Stimulated activated naive CD8-positive, alpha-beta T cell treated with anti-CD3 and anti-CD28 coated beads, Interleukin-15, Interleukin-2, amounts not matched to agents 100 ng/mL and 50 ng/mL, for 24 hours (primary cell): ENCODE results near the gene ALG1.
"Not testable (repeated sequence)": the region's sequence is repeated elsewhere in the genome, so short reads cannot be mapped to it uniquely, and the experiment has no call there.

Experiments used
- H3K27ac Mint-ChIP-seq: one replicate; pipeline ENCODE4 v1.8.0; 2021; ENCODE audit warnings: mild to moderate bottlenecking, mixed read lengths
- H3K27me3 Mint-ChIP-seq: one replicate; pipeline ENCODE4 v1.8.0; 2021; ENCODE audit warnings: mixed read lengths
- H3K36me3 Mint-ChIP-seq: one replicate; pipeline ENCODE4 v1.8.0; 2021; ENCODE audit warnings: low read depth, mixed read lengths
- H3K4me1 Mint-ChIP-seq: one replicate; pipeline ENCODE4 v1.8.0; 2021; ENCODE audit warnings: low read depth, mixed read lengths
- H3K4me3 Mint-ChIP-seq: one replicate; pipeline ENCODE4 v1.8.0; 2021; ENCODE audit warnings: mild to moderate bottlenecking, mixed read lengths
- H3K9me3 Mint-ChIP-seq: one replicate; pipeline ENCODE4 v1.8.0; 2021; ENCODE audit warnings: mixed read lengths

The ALG1 gene

GRCh38 chr16:5077304-5077703 is 5.7 kb downstream of the ALG1 start:
- no peaks in the 10 kb centered on the region for H3K9me3 Mint-ChIP-seq
- no peaks in the 10 kb centered on the region for H3K27me3 Mint-ChIP-seq
- H3K4me3 Mint-ChIP-seq = no peak overlapping the region
- H3K27ac Mint-ChIP-seq = no peak overlapping the region
- H3K36me3 Mint-ChIP-seq = peaks cover 30% of the 10 kb centered on the region
- H3K4me1 Mint-ChIP-seq = peaks cover 18% of the 10 kb centered on the region

GRCh38 chr16:5078626-5079025 is 7.0 kb downstream of the ALG1 start:
- peaks cover 6% of the 10 kb centered on the region for H3K4me1 Mint-ChIP-seq
- no peaks in the 10 kb centered on the region for H3K9me3 Mint-ChIP-seq
- H3K27me3 Mint-ChIP-seq = no peaks in the 10 kb centered on the region
- peaks cover 28% of the 10 kb centered on the region for H3K36me3 Mint-ChIP-seq
- no peak overlapping the region for H3K4me3 Mint-ChIP-seq
- no peak overlapping the region for H3K27ac Mint-ChIP-seq

- H3K27ac Mint-ChIP-seq, H3K27me3 Mint-ChIP-seq, H3K9me3 Mint-ChIP-seq, H3K4me1 Mint-ChIP-seq, H3K4me3 Mint-ChIP-seq: not testable (repeated sequence)
- peaks cover 30% of the 10 kb centered on the region for H3K36me3 Mint-ChIP-seq
Measured at GRCh38 chr16:5080461-5080860, 8.8 kb downstream of the ALG1 start.

- H3K36me3 Mint-ChIP-seq = peaks cover 29% of the 10 kb centered on the region
- not testable (repeated sequence) for H3K4me3 Mint-ChIP-seq, H3K27ac Mint-ChIP-seq, H3K27me3 Mint-ChIP-seq, H3K4me1 Mint-ChIP-seq, H3K9me3 Mint-ChIP-seq
Measured at GRCh38 chr16:5080996-5081395, 9.4 kb downstream of the ALG1 start.

DNA sequence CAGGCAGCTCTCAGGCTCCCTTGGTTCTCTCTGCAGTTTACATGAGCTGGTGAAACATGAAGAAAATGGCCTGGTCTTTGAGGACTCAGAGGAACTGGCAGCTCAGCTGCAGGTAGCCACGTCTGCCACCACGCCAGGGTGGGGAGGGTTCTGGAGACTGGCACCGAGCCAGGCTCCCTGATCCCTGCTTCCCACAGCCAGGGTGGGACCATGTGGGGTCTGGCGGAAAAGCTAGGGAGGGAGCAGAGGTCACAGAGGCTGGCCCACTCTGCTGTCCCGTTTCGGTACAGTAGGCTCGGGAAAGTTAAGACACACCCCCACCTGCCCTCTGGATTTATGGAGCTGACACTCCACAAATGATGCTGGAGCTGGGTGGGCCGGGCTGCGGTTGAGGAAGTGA is 12.0 kb downstream of the ALG1 start:
- not testable (repeated sequence) for H3K4me1 Mint-ChIP-seq, H3K4me3 Mint-ChIP-seq, H3K27ac Mint-ChIP-seq, H3K9me3 Mint-ChIP-seq, H3K27me3 Mint-ChIP-seq
- H3K36me3 Mint-ChIP-seq = peaks cover 32% of the 10 kb centered on the region

GRCh38 chr16:5084099-5084731 is 12.6 kb downstream of the ALG1 start:
- not testable (repeated sequence) for H3K4me1 Mint-ChIP-seq, H3K4me3 Mint-ChIP-seq, H3K27me3 Mint-ChIP-seq, H3K27ac Mint-ChIP-seq, H3K9me3 Mint-ChIP-seq
- peaks cover 32% of the 10 kb centered on the region for H3K36me3 Mint-ChIP-seq

- H3K9me3 Mint-ChIP-seq, H3K4me3 Mint-ChIP-seq, H3K27ac Mint-ChIP-seq, H3K27me3 Mint-ChIP-seq, H3K4me1 Mint-ChIP-seq: not testable (repeated sequence)
- peaks cover 29% of the 10 kb centered on the region for H3K36me3 Mint-ChIP-seq
Measured at GRCh38 chr16:5084802-5085201, 13.2 kb downstream of the ALG1 start.

- H3K4me3 Mint-ChIP-seq, H3K9me3 Mint-ChIP-seq, H3K4me1 Mint-ChIP-seq, H3K27ac Mint-ChIP-seq, H3K27me3 Mint-ChIP-seq: not testable (repeated sequence)
- H3K36me3 Mint-ChIP-seq = peaks cover 29% of the 10 kb centered on the region
Measured at GRCh38 chr16:5085716-5086115, 14.1 kb downstream of the ALG1 start.

- H3K4me3 Mint-ChIP-seq, H3K27me3 Mint-ChIP-seq, H3K27ac Mint-ChIP-seq, H3K9me3 Mint-ChIP-seq: not testable (repeated sequence)
- peaks cover 12% of the 10 kb centered on the region for H3K4me1 Mint-ChIP-seq
- H3K36me3 Mint-ChIP-seq = peaks cover 32% of the 10 kb centered on the region
Measured at GRCh38 chr16:5088086-5088790, 16.6 kb downstream of the ALG1 start.

- not testable (repeated sequence) for H3K27ac Mint-ChIP-seq
Measured at GRCh38 chr16:5088936-5089335, 17.3 kb downstream of the ALG1 start.

DNA sequence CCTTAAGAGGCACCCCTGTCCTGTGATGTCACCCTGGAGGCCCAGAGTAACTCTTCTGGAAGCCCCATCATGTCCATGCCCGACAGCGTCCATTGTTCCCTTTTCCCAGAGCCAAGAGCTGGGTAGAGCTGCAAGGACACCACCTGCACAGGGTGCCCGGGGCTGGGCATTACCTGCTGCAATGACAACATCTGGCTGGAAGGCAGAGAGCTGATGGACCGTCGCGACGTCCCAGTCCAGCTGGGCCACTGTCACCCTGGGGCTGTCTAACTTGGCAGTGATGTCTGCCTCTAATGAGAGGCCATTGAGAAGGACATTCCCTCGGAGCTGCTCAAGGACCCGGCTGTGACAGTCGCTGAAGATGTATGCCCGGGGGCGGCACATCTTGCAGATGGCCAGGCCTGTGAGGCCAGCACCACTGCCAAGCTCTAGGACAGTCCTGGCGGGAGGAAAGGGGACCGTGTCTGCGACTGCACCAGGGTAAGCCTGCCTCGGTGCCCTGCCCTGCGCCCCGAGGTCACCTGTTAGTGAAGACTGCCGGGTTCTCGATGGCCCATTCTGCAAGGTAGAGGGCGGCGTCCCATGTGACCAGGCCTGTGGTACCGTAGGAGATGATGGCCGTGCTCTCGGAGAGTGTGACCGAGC is 18.4 kb downstream of the ALG1 start:
- not testable (repeated sequence) for H3K9me3 Mint-ChIP-seq, H3K27me3 Mint-ChIP-seq, H3K27ac Mint-ChIP-seq, H3K4me3 Mint-ChIP-seq
- Mint-ChIP-seq H3K36me3 (peaks cover 21% of the 10 kb centered on the region), H3K4me1 (peaks cover 12% of the 10 kb centered on the region)

More at GRCh38 chr16:5088936-5089335, 17.3 kb downstream of the ALG1 start:
- not testable (repeated sequence) for H3K9me3 Mint-ChIP-seq, H3K27me3 Mint-ChIP-seq, H3K4me3 Mint-ChIP-seq
- H3K4me1 Mint-ChIP-seq = peaks cover 12% of the 10 kb centered on the region
- H3K36me3 Mint-ChIP-seq = peaks cover 28% of the 10 kb centered on the region

DNA sequence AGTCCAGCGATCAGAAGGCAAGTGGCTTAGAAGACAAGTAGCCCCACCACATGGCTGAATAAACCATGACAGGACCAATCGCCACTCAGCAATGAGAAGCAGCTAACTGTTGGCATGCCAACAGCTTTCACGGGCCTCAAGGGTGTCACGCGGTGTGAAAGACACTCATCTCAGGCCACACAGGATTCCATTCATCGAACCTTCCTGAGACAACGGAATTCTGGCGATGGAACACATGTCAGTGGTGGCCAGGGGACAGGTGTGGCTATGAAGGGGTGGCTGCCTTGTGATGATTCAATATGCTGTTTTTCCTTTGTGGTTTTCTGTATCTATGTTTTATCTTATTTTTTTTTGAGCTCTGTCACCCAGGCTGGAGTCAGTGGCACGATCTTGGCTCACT is 18.9 kb downstream of the ALG1 start:
- H3K27ac Mint-ChIP-seq, H3K4me3 Mint-ChIP-seq, H3K27me3 Mint-ChIP-seq, H3K9me3 Mint-ChIP-seq: not testable (repeated sequence)
- peaks cover 15% of the 10 kb centered on the region for H3K36me3 Mint-ChIP-seq
- peaks cover 18% of the 10 kb centered on the region for H3K4me1 Mint-ChIP-seq

DNA sequence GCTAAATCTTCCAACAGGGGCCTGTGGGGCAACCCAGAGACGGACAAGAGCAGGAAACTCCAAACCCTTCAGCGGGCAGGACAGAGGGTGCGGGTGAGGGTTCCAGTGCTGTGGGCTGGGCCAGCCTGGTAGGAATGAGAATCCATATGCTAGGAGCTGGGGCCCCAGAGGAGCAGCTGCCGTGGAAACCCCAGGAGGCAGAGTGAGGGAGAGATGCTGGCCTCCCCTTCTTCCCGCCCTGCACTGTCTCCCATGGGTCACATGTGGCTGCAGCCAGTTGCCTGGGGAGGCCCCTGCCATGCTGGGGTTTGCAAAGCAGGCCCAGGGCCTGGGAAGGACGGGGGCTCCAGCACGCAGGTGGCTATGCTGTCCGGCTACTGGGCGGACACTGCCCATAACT is 21.4 kb downstream of the ALG1 start:
- not testable (repeated sequence) for H3K9me3 Mint-ChIP-seq, H3K27ac Mint-ChIP-seq, H3K36me3 Mint-ChIP-seq, H3K27me3 Mint-ChIP-seq, H3K4me3 Mint-ChIP-seq
- H3K4me1 Mint-ChIP-seq = peaks cover 25% of the 10 kb centered on the region

DNA sequence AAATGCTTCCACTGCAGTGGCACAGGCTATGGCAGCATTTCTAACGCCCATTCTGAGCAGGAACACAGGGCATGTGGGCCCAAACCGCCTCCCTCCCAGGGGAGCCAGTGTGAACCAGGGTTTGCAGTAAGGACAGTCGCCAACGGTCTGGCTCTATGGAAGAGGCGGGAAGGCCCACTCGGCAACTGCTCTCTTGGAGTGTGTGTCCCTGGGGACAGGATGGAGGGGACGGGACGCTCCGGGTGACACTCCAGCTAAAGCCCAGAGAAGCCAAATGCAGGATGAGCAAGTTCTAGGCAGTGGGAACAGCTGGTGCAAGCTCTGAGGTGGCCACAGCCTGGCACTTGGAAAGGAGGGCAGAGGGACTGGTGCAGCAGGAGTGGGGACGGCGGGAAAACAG is 22.1 kb downstream of the ALG1 start:
- H3K4me1 Mint-ChIP-seq = peaks cover 26% of the 10 kb centered on the region
- not testable (repeated sequence) for H3K9me3 Mint-ChIP-seq, H3K27ac Mint-ChIP-seq, H3K4me3 Mint-ChIP-seq, H3K27me3 Mint-ChIP-seq, H3K36me3 Mint-ChIP-seq

DNA sequence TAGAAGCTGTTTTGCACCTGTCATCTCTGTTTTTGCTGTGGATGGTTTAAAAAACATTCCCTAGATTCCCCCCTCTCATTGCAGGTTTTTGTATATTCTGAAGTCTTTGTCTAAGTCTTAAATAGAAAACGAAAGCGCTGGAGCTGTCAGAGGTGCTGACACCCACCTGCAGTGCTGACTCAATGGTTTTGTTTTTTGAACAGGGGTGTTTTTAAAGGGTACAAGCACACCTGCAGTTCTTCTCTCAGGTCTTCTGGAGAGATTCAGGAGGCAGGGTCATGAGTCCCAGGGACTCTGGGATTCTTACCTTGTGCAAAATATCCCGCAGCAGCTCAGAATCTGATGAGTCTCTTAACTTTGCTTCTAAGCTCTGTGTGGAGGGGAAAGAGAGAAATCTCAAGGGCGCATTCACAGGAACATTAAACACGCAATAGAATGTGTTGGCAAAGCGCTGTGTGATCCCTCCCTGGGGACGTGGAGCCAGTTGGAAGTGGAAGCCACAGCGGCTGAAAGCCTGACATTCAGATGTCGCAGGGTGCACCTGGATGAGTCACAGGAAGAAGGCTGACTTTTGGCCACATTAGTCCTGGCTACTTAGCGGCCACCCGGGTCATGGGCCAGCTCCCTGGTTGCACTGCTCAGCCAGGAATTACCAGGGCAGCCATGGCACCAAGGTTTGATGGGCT is 23.6 kb downstream of the ALG1 start:
- not testable (repeated sequence) for H3K36me3 Mint-ChIP-seq

More for the DNA sequence above, 23.6 kb downstream of the ALG1 start:
- not testable (repeated sequence) for H3K27ac Mint-ChIP-seq, H3K9me3 Mint-ChIP-seq, H3K4me3 Mint-ChIP-seq, H3K27me3 Mint-ChIP-seq
- peaks cover 32% of the 10 kb centered on the region for H3K4me1 Mint-ChIP-seq
